Fibroblast of peridontal ligament (primary cell): Measurements from ENCODE around the gene CRTC3.
A peak's percentile ranks its signal among the peaks of the same experiment; 100 is the strongest.

ENCODE experiments used
- DNase-seq: peaks from one replicate; pipeline ENCODE4 v3.0.0-alpha.2; 2010; ENCODE audit errors: extremely low read depth

The CRTC3 gene

DNA sequence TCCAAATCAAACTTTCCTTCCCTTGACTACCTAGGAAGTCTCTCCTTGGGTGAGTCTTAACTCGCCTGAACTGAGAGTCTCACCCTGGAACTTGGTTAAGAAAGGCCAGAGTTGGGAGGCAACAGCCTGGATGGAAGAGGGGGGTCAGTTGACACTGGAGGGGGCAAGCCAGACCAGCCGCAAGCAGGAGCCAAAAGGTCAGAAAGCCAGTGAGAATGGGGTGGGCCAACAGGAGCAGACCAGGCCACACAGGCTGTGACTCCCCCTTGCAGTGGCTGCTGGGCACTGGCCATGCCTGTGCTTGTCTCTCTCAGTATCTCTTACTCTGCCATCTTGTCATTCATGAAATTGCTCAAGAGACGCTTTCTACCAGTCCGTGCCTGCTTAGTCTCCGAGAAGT is 32.9 kb downstream of the CRTC3 start:
- DNase-seq, result no peak

DNA sequence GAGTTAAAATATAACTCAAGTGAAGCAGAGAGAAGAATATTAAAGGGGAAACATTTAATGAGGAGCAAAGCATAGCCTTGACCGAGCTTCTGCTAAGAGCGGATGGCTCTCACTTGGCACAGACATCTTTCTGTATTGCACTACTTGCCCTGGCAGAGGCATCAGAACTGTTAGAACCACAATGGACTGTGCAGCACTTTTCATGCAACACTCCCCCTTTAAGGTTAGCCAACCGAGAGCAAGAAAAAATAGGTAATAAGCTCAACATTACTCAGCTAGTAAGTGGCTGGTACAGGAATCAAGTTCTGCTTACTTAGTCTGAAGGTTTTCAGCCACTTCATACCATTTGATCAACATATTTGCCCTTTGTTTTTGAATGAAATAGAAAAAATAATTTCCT is 33.7 kb downstream of the CRTC3 start:
- no peak for DNase-seq

DNA sequence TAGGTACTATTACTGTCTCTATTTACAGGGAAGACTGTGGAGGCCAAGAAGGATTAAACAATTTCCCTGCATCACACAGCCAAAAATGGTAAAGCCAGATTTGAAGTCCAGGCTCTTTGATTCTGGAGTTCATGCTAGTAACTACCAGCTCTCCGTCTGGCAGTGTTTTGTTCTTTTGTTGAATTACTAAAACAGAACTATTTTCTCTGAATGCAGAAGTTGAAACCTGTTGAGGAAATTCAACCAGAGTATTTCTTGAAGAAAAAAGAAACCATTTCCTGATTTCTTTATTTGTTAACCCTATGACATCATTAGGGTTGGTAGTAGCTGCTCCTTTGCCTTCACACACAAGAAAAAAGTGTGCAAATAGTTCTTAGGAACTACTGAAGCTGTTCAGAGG is 34.3 kb downstream of the CRTC3 start:
- no peak for DNase-seq

DNA sequence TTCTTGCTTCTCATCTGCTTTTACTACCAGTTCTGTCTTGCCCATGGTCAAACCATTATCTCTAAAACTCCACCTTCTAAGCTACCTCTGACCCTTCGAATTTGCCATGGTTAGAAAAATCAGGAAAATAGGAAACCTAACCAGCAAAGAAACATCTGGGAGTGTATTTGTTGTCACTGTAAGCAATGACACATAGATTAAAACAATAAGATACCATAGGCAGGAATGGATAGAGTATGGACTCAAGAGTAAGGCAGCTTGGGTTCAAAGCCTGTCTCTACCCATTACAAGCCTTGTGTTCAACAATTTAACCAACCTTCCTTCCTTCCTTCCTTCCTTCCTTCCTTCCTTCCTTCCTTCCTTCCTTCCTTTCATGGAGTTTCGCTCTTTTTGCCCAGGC is 34.9 kb downstream of the CRTC3 start:
- no peak for DNase-seq

DNA sequence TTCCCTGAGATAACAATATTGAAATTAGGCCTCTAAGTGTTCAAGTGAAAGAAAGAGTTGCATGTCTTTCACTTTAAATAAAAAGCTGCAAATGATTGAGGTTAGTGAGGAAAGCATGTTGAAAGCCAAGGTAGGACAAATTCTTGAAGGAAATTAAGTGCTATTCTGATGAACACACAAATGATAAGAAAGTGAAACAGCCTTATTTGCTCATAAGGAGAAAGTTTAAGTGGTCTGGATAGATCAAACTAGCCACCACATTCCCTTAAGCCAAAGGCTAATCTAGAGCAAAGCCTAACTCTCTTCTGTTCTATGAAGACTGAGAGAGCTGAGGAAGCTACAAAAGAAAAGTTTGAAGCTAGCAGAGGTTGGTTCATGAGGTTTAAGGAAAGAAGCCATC is 36.1 kb downstream of the CRTC3 start:
- no peak for DNase-seq

DNA sequence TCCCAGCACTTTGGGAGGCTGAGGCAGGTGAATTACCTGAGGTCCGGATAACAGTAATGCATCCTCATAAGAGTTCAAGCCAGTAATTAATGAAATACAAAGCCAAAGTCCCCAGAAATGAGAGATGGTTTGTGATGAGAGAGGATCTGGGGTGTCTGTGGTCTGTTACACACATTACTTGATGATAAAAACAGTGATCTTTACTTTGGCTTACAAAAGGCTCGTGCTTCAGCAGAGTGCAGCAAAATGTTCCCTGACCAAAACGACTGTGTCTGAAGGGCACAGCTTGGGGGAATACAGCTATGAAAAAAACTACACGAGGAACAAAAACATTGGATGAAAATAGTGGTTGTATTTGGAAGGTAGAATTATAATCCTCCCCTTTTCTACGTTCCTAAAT is 40.9 kb downstream of the CRTC3 start:
- DNase-seq, result no peak

- DNase-seq, result no peak
Measured at GRCh38 chr15:90571063-90571541, 41.4 kb downstream of the CRTC3 start.

DNA sequence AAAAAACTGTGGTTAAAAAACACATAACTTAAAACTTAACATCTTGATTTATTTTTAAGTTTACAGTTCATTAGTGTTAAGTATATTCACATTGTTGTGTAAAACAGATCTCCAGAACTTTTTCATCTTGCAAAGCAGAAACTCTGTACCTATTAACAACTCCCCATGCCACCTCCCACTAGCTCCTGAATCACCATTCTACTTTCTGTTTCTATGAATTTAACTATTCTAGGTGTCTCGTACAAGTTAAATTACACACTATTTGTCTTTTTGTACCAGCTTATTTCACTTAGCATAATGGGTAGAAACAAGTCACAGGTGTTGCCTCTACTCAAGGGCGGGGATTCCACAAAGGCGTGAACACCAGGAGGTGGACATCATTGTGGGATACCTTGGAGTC is 43.2 kb downstream of the CRTC3 start:
- DNase-seq, result no peak

DNA sequence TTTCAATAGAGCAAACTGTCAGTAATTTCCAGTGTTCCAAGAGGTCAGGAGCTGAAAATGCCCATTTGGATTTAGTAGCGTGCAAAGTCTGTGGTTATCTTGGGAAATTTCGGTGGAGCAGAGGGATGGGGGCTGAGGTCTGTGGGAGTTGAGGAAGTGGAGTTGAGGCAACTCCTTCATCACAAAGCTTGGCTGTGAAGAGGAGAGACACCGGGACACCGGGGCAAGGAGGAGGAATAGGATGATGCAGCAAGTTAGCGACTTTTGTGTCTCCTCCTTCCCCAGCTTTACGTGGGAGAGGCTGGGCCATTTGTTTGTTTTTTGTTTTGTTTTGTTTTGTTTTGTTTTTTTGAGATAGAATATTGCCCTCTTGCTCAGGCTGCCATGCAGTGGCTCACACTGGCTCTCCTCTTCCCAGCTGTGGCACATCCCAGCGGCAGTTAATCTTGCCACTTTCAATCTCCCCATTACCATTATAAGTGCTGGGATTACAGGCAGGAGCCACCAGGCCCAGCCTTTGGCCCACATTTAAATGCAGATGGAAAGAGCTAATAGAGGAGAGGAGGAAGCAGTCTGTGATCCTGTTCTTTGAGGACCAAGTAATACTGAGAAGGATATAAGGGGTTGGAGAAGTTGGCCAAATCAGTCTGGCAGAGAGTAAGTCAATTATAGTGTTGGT is 47.1 kb downstream of the CRTC3 start:
- no peak for DNase-seq

- no peak for DNase-seq
Measured at GRCh38 chr15:90579213-90579612, 49.5 kb downstream of the CRTC3 start.

- DNase-seq, result no peak
Measured at GRCh38 chr15:90580099-90580498, 50.4 kb downstream of the CRTC3 start.

GRCh38 chr15:90580541-90580940 is 50.8 kb downstream of the CRTC3 start:
- no peak for DNase-seq

DNA sequence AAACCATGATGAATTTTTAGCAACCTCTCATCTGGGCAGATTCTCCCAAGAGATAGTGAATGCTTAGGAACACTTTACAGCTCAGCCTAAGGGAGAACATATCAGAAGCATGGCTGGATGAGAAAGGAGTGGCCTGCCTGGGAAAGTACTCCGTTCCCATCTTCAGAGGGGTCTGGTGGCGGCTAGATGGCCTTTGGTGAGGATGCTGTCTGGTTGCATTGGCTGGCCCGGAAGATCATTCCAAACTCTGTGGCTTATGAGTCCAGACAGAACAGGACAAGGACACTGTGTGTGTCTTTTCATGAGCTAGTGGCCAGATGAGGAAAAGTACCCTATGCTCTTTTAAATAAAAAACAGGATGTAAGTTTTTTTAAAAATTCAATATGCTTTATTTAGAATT is 51.2 kb downstream of the CRTC3 start:
- no peak for DNase-seq

- no peak for DNase-seq
Measured at GRCh38 chr15:90581771-90582352, 52.1 kb downstream of the CRTC3 start.

DNA sequence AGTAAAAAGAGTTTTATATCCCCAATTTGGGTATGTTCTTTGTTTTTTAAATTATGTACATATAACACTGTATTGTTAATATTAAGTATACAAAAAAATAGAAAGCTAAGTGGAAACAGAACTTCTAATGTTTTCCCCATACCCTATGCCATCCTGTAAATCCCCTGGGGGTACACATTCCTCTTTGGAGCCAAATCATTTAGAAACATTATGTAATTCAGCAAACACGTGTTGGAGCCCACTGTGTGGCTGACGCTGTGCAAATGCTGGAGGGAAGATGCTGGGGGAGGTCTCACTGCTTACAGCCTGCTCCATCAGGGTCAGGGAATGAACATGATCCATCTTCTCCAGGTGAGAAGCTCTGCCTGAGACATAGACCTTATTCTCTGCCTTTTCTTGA is 52.8 kb downstream of the CRTC3 start:
- peak; percentile 41 for DNase-seq

- DNase-seq, result no peak
Measured at GRCh38 chr15:90583471-90584252, 53.9 kb downstream of the CRTC3 start.

GRCh38 chr15:90584841-90585240 is 55.1 kb downstream of the CRTC3 start:
- no peak for DNase-seq

DNA sequence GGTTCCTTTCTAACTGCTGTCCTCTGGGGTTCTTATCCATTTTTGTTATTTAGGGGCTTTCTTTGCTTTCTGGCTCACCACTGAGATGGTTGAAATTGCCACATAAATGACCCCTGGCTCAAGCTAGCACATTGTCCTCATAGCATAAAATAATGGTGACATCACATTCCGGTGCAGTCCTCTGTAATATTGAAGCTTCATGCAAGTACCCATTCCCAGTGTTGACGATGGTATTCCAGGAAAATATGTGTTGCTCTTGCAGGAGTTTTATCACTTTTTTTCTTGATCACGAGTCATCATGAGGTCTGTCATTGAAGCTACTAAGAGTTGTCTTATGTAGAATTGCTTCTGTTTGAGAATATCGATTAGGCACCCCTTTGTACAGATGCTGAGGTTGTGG is 56.1 kb downstream of the CRTC3 start:
- peak; percentile 41 for DNase-seq

- no peak for DNase-seq
Measured at GRCh38 chr15:90586948-90587347, 57.2 kb downstream of the CRTC3 start.

- no peak for DNase-seq
Measured at GRCh38 chr15:90588427-90588826, 58.7 kb downstream of the CRTC3 start.

DNA sequence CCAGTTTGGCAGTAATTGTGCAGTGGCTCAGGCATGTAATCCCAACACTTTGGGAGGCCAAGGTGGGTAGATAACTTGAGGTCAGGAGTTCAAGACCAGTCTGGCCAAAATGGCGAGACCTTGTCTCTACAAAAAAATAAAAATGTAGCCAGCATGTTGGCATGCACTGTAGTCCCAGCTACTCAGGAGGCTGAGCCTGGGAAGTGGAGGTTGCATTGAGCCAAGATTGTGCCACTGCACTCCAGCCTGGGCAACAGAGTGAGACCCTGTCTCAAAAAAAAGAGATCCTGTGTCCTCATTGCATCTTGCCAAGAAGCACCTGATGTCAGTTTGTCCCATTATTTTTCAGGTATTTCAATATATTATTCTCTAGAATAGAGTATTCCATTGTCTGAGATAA is 61.8 kb downstream of the CRTC3 start:
- no peak for DNase-seq

DNA sequence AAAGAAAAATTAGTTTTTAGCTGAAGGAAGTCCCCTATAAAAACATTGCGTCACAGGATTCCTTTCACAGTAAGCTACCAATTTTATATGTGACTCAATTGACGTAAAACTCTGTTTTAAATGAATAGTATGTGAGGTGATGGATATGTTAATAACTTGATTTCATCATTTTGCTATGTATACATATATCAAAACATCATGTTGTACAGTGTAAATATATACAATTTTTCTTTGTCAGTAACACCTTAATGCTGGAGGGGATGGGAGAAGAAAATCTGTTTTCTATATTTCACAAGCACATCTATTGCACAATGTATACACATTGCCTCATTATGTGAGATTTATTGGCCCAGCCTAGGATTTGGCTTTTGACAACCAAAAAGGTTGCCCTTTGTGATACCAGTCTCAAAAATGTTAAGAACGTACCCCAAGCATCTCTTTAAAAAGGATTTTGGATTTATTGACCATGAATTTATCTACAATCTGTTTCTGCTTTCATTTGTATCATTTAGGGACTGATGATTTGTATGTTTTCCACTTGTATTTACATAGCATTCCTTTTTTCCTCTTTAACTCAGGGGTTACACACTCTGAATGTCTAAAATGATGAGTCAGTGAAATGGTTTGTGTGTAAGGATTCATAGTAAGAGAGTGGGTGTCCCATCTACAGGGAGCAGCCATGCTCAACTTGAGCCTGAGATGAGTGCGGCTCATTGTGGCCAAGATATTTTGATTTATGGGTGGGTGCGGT is 62.6 kb downstream of the CRTC3 start:
- peak; percentile 84 for DNase-seq
